Astrocyte of the spinal cord (primary cell): Measurements from ENCODE around the gene KIFAP3.

Experiments
- DNase-seq: peaks from one replicate; pipeline ENCODE4 v3.0.0; 2011; ENCODE audit warnings: low read depth, low spot score
- H3K4me3 ChIP-seq: 2 replicates; pipeline ENCODE4 v1.5.1; 2011; ENCODE audit warnings: low read depth, mild to moderate bottlenecking, low read length, moderate library complexity
- in situ Hi-C: cut with HindIII; loops from 2 replicates; pipeline ENCODE4 v1.10.0; 2017; ENCODE audit warnings: low sequenced_read_pairs
- TF ChIP-seq, protein P1 (sequence below): IDR thresholded peaks from 2 replicates; pipeline ENCODE4 v1.5.1; 2012; ENCODE audit warnings: low read depth, mild to moderate bottlenecking, low read length, inconsistent platforms

The KIFAP3 gene

DNA sequence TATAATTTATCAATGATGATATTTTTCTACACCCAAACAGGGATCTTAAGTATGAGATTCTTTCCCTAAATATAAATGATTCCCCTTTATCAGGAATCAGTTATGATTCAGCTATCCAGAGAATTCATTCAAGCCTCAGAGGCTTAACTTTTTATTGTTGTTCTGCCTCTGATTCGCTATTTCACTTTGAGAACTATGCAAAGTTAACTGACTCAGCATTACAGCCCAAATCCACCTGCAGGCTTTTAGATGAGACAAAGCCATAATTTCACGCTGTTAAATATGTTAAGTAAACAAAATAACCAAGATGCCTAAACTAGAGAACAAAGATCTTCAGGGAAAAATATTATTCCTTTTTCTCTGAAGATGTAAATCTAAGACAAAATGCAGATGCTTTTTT lies 189.3 kb downstream of the KIFAP3 start:
- no peak for DNase-seq
- in situ Hi-C loops: no loop called here
- TF ChIP-seq, protein P1, sequence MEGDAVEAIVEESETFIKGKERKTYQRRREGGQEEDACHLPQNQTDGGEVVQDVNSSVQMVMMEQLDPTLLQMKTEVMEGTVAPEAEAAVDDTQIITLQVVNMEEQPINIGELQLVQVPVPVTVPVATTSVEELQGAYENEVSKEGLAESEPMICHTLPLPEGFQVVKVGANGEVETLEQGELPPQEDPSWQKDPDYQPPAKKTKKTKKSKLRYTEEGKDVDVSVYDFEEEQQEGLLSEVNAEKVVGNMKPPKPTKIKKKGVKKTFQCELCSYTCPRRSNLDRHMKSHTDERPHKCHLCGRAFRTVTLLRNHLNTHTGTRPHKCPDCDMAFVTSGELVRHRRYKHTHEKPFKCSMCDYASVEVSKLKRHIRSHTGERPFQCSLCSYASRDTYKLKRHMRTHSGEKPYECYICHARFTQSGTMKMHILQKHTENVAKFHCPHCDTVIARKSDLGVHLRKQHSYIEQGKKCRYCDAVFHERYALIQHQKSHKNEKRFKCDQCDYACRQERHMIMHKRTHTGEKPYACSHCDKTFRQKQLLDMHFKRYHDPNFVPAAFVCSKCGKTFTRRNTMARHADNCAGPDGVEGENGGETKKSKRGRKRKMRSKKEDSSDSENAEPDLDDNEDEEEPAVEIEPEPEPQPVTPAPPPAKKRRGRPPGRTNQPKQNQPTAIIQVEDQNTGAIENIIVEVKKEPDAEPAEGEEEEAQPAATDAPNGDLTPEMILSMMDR: no peak
- H3K4me3 ChIP-seq: no peak overlapping the region

DNA sequence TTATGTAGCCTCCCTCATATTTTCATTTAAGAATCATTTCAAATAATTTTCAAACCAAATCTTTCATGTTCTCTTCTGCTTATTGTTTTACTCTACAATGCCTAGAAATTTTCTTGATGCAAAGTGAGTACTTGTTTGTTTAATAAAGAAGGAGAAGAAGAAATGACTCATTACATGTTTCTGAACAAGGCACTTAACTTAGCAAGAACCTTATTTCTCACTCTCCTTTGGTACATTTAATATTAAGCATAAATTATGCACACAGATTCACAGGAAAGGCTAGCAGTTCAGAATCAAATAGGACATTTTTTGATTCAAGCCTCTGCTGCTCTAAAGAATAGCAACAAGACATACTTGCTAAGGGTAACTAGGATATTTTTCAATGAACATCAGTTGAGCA lies 189.9 kb downstream of the KIFAP3 start:
- TF ChIP-seq, protein P1: no peak
- DNase-seq: no peak
- in situ Hi-C loops: no loop called here

DNA sequence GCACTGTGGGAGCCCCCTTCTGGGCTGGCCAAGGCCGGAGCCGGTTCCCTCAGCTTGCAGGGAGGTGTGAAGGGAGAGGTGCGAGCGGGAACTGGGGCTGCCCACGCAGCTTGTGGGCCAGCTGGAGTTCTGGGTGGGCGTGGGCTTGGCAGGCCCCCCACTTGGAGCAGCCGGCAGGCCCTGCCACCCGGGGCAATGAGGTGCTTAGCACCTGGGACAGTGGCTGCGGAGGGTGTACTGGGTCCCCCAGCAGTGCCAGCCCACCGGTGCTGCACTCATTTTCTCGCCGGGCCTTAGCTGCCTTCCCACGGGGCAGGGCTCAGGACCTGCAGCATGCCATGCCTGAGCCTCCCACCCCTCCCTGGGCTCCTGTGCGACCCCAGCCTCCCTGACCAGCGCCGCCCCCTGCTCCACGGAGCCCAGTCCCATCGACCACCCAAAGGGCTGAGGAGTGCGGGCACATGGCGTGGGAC lies 192.4 kb downstream of the KIFAP3 start:
- no peak overlapping the region for H3K4me3 ChIP-seq
- no peak for DNase-seq
- TF ChIP-seq, protein P1: no peak
- in situ Hi-C loops: no loop called here

More for the DNA sequence above, 189.9 kb downstream of the KIFAP3 start:
- no peak overlapping the region for H3K4me3 ChIP-seq

DNA sequence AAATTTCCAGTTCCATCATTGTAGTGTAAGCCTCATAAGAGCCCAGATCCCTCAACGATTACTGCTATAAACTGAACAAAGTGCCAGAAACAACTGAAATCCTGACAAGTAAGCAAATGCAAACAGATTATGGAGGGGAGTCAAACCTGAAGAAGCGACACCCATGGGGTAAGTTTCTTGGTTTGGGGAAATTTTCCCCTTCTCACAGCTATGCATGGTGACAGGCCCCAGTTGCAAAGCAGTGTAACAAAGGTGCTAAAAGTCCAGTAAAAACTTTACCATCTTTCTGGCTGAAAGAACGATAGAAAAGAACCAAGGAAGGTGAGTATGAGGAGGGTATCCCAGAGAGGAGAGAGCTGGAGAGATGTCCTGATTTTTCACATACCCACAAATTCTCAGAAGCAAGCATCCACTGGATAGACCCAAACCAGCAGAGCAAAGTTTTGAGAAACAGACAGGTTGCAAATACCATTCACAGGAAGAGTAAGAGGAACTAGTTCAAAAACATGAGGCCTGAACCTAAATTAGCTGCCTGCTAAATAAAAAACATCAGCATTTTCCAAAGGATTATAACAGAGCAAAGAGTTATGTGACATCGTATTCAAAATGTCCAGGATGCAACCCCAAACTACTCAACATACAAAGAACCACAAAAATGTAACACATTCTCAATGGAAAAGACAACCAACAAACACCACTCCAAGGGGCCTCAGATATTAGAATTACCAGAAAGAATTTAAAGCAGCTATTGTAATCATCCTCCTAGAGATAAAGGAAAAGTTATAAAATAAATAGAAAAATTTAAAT lies 195.3 kb downstream of the KIFAP3 start:
- H3K4me3 ChIP-seq: no peak overlapping the region
- TF ChIP-seq, protein P1: no peak
- in situ Hi-C loops: no loop called here
- no peak for DNase-seq

DNA sequence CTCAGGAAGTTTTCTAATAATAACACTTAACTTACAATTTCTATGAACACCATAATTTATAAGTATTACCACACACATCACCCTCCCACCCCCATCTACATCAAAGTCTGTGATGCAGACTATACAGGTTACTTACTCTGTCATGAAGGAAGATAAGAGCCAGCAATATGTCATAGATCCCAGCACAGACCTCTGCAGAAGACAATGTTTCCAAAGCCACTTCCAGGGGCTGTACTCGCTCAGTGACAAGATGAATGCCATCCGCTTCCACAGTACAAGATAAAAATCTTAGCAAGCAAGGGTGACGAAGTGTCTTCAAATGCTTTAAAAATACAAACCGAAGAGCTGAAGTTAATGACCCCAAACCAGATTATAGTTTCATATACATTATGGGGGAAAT lies 196.0 kb downstream of the KIFAP3 start:
- TF ChIP-seq, protein P1: no peak
- in situ Hi-C loops: no loop called here

DNA sequence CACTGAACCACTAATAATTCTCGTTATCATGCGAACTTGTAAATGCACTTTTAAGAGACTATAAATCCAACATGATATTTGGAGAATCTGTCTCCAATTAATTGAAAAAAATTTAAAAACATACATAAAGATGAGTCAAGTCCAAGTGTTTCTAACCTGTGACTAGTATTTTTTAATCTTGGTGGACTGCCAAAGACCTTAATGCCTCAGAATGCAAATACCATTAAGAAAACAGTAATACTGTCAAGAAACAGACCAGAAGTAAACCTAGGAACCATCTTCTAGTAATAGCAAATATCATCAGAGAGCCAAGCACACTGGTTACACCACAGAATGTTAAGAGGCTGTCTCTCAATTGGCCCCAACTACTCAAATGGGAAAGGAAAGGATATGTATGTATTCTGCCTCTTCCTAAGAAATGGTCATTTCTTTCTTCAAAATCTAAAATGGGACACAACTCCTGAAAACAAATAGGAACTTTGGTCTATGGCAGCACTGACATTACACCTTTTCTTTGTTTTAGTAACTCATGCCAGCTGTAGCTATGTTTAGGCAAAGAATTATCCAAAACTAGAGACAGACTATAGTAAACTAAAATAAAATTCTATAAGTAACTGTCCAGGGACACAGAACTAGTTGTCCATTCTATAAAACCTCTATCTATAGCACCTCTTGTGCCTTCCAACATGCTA lies 196.5 kb downstream of the KIFAP3 start:
- no peak overlapping the region for H3K4me3 ChIP-seq
- DNase-seq: peak; percentile 24
- in situ Hi-C loops: no loop called here
- TF ChIP-seq, protein P1: no peak

More for the DNA sequence above, 196.0 kb downstream of the KIFAP3 start:
- no peak for DNase-seq
- H3K4me3 ChIP-seq: no peak overlapping the region
